Neural progenitor cell (in vitro differentiated cells): ENCODE measurements around the gene OPN1MW3. TPM values are rescaled to one million over a fixed set of nuclear protein-coding genes. Genes with fewer than 3 reads are reported as not detected.

ENCODE experiments used
- DNase-seq: peaks from one replicate; pipeline ENCODE4 v3.0.0-alpha.2; 2016; ENCODE audit warnings: low spot score
- H2AFZ ChIP-seq: fragments of 200-600 bp; sonication (generic); replicated peaks from 2 replicates; pipeline ENCODE4 v1.6.1; 2016; ENCODE audit warnings: antibody characterized with exemption
- H3F3A ChIP-seq: fragments of 200-600 bp; sonication (generic); 2 replicates; pipeline ENCODE4 v1.6.1; 2016; ENCODE audit warnings: antibody characterized with exemption, low read depth
- H3K27ac ChIP-seq: fragments of 200-600 bp; sonication (generic); 2 replicates; pipeline ENCODE4 v1.5.1; 2016; ENCODE audit warnings: mild to moderate bottlenecking
- H3K27me3 ChIP-seq: fragments of 200-600 bp; sonication (generic); 2 replicates; pipeline ENCODE4 v1.6.1; 2016; ENCODE audit warnings: mild to moderate bottlenecking, moderate library complexity
- H3K36me3 ChIP-seq: fragments of 200-600 bp; sonication (generic); 2 replicates; pipeline ENCODE4 v1.5.1; 2016
- H3K4me1 ChIP-seq: fragments of 200-600 bp; sonication (generic); 2 replicates; pipeline ENCODE4 v1.6.1; 2016; ENCODE audit warnings: mixed run types
- H3K4me2 ChIP-seq: fragments of 200-600 bp; sonication (generic); 2 replicates; pipeline ENCODE4 v1.6.1; 2016
- H3K4me3 ChIP-seq: fragments of 200-600 bp; sonication (generic); 2 replicates; pipeline ENCODE4 v1.5.1; 2016
- H3K79me2 ChIP-seq: fragments of 200-600 bp; sonication (generic); 2 replicates; pipeline ENCODE4 v1.6.1; 2016; ENCODE audit warnings: low read depth
- H3K9ac ChIP-seq: fragments of 200-600 bp; sonication (generic); 2 replicates; pipeline ENCODE4 v1.6.1; 2016
- H3K9me3 ChIP-seq: fragments of 200-600 bp; sonication (generic); 2 replicates; pipeline ENCODE4 v1.5.1; 2016; ENCODE audit warnings: low read depth
- H4K20me1 ChIP-seq: fragments of 200-600 bp; sonication (generic); 2 replicates; pipeline ENCODE4 v1.6.1; 2016; ENCODE audit warnings: low read depth
- H3K27ac Mint-ChIP-seq: 3 replicates; pipeline ENCODE4 v1.8.0; 2021; ENCODE audit warnings: mixed read lengths
- H3K27me3 Mint-ChIP-seq: 2 replicates; pipeline ENCODE4 v1.8.0; 2022; ENCODE audit warnings: low read depth, mild to moderate bottlenecking, inconsistent platforms, moderate library complexity, mixed read lengths; ENCODE audit not compliant: insufficient read depth
- H3K36me3 Mint-ChIP-seq: 3 replicates; pipeline ENCODE4 v1.8.0; 2021; ENCODE audit warnings: mixed read lengths
- H3K4me1 Mint-ChIP-seq: 3 replicates; pipeline ENCODE4 v1.8.0; 2021; ENCODE audit warnings: mixed read lengths
- H3K4me3 Mint-ChIP-seq: 3 replicates; pipeline ENCODE4 v1.8.0; 2021; ENCODE audit warnings: mild to moderate bottlenecking, moderate library complexity, mixed read lengths
- H3K9me3 Mint-ChIP-seq: 3 replicates; pipeline ENCODE4 v1.8.0; 2020; ENCODE audit warnings: mixed read lengths
- EZH2 ChIP-seq: fragments of 200-600 bp; sonication (generic); IDR thresholded peaks from 2 replicates; pipeline ENCODE4 v1.6.1; 2017; ENCODE audit warnings: antibody characterized with exemption, mild to moderate bottlenecking, moderate library complexity
- EZH2phosphoT487 ChIP-seq: fragments of 200-600 bp; sonication (generic); IDR thresholded peaks from 2 replicates; pipeline ENCODE4 v1.6.1; 2017; ENCODE audit warnings: antibody characterized with exemption
- total RNA-seq: library from RNA; depleted of rRNA; stranded (reverse); fragments of >200 nt; gene quantifications from 2 replicates; pipeline ENCODE4 v1.2.3, GENCODE V29; 2015; ENCODE audit warnings: low replicate concordance
- TF ChIP-seq, protein P1 (sequence below): fragments of 200-600 bp; sonication (generic); IDR thresholded peaks from 2 replicates; pipeline ENCODE4 v1.5.1; 2017; ENCODE audit warnings: antibody characterized with exemption, mild to moderate bottlenecking

The OPN1MW3 gene
- total RNA-seq, 1 donor from 2014 or later = not detected

DNA sequence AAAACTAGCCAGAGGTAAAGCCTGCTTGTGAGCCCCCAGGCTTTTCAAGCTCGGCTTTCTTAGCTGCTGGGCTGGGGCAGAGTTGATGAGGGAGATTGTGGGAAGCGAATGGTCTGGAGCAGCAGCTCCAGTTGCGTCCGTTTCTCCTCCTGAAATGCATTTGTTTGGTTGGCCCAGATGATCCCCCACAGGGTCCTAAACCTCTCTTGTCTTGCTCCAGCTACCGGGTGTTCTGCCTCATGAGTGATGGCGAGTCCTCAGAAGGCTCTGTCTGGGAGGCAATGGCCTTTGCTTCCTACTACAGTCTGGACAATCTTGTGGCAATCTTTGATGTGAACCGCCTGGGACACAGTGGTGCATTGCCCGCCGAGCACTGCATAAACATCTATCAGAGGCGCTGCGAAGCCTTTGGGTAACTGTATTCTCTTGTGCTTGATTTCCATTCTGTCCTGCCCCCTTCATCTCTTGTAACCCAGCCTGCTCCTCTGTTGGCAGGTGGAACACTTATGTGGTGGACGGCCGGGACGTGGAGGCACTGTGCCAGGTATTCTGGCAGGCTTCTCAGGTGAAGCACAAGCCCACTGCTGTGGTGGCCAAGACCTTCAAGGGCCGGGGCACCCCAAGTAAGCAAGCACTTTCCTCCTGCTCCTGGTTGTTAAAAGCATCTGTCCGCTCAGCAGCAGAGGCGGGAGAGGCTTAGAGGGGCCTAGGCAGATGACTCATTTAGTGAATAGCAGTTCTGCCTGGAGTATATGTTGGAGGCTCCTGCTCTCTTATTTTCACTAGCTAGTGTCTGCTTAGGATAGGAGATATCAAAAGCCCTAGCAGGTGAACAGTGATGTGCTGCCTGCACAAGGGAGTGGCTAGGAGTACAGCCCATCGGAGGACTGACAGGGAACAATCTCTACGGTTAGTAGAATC lies 53.5 kb downstream of the OPN1MW3 start:
- Mint-ChIP-seq H3K4me1 (peaks cover 2% of the 10 kb centered on the region), H3K27me3 (no peaks in the 10 kb centered on the region)

GRCh38 chrX:154312116-154312515 lies 54.7 kb downstream of the OPN1MW3 start:
- H3K4me3 Mint-ChIP-seq = no peak overlapping the region
- no peaks in the 10 kb centered on the region for H3K27me3 Mint-ChIP-seq
- no peak overlapping the region for H3K27ac Mint-ChIP-seq
- DNase-seq = no peak
- peaks cover 3% of the 10 kb centered on the region for H3K4me1 Mint-ChIP-seq
- Histone ChIP-seq H3K36me3 (no peaks in the 10 kb centered on the region), H3K27me3 (no peaks in the 10 kb centered on the region), H3K79me2 (no peaks in the 10 kb centered on the region), H3K4me1 (no peaks in the 10 kb centered on the region), H3K27ac (no peak overlapping the region), H3K4me3 (no peak overlapping the region), H3F3A (no peaks in the 10 kb centered on the region), H2AFZ (no peak overlapping the region), H4K20me1 (no peaks in the 10 kb centered on the region), H3K9me3 (no peaks in the 10 kb centered on the region), H3K9ac (no peak overlapping the region), H3K4me2 (no peak overlapping the region)
- H3K36me3 Mint-ChIP-seq = no peaks in the 10 kb centered on the region
- H3K9me3 Mint-ChIP-seq = peaks cover 14% of the 10 kb centered on the region
- TF ChIP-seq EZH2phosphoT487 = no peak
- TF ChIP-seq, protein P1, sequence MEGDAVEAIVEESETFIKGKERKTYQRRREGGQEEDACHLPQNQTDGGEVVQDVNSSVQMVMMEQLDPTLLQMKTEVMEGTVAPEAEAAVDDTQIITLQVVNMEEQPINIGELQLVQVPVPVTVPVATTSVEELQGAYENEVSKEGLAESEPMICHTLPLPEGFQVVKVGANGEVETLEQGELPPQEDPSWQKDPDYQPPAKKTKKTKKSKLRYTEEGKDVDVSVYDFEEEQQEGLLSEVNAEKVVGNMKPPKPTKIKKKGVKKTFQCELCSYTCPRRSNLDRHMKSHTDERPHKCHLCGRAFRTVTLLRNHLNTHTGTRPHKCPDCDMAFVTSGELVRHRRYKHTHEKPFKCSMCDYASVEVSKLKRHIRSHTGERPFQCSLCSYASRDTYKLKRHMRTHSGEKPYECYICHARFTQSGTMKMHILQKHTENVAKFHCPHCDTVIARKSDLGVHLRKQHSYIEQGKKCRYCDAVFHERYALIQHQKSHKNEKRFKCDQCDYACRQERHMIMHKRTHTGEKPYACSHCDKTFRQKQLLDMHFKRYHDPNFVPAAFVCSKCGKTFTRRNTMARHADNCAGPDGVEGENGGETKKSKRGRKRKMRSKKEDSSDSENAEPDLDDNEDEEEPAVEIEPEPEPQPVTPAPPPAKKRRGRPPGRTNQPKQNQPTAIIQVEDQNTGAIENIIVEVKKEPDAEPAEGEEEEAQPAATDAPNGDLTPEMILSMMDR = no peak
- TF ChIP-seq EZH2 = no peak

More for the DNA sequence above, 53.5 kb downstream of the OPN1MW3 start:
- Histone ChIP-seq H3K4me2 (no peak overlapping the region), H3K9me3 (no peaks in the 10 kb centered on the region), H4K20me1 (no peaks in the 10 kb centered on the region), H3K4me3 (no peak overlapping the region), H3K36me3 (no peaks in the 10 kb centered on the region), H3K27me3 (no peaks in the 10 kb centered on the region), H3K9ac (no peak overlapping the region), H3K27ac (no peak overlapping the region), H3F3A (no peaks in the 10 kb centered on the region), H3K79me2 (no peaks in the 10 kb centered on the region), H3K4me1 (no peaks in the 10 kb centered on the region), H2AFZ (no peak overlapping the region)
- Mint-ChIP-seq H3K36me3 (no peaks in the 10 kb centered on the region), H3K9me3 (peaks cover 15% of the 10 kb centered on the region), H3K4me3 (no peak overlapping the region), H3K27ac (peak overlapping the region; percentile 16)
- TF ChIP-seq EZH2 (no peak), EZH2phosphoT487 (no peak)
- DNase-seq = no peak

DNA sequence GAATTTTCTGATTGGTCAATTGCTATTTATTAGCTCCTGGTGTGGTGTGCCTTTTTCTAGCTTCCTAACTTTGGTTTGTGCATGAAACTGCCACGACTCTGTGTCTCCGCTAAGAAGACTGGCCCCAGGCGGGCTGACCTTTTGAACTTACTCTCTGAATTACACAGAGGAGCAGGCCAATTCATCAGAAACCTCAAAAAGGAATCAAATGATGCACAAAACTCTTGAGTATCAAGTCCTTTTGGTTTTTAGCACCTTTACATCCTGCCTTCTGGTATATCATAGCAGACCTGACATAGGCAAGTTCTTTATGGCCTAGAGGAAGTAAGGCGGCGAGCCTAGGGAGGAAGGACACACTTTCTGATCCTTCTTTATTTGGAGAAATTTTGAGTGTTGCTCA lies 55.8 kb downstream of the OPN1MW3 start:
- peaks cover 9% of the 10 kb centered on the region for H3K9me3 Mint-ChIP-seq
- Histone ChIP-seq H3K4me3 (no peak overlapping the region), H3K36me3 (no peaks in the 10 kb centered on the region), H3K27me3 (no peaks in the 10 kb centered on the region), H3F3A (no peaks in the 10 kb centered on the region), H3K27ac (no peak overlapping the region), H3K4me2 (no peak overlapping the region), H3K9ac (no peak overlapping the region), H4K20me1 (no peaks in the 10 kb centered on the region), H3K9me3 (no peaks in the 10 kb centered on the region), H2AFZ (no peak overlapping the region), H3K79me2 (no peaks in the 10 kb centered on the region), H3K4me1 (no peaks in the 10 kb centered on the region)
- DNase-seq = no peak
- H3K27ac Mint-ChIP-seq = no peak overlapping the region
- no peak overlapping the region for H3K4me3 Mint-ChIP-seq
- no peaks in the 10 kb centered on the region for H3K36me3 Mint-ChIP-seq
- TF ChIP-seq, protein P1 = no peak
- no peak for TF ChIP-seq EZH2phosphoT487
- TF ChIP-seq EZH2 = no peak
- H3K4me1 Mint-ChIP-seq = peaks cover 4% of the 10 kb centered on the region
- no peaks in the 10 kb centered on the region for H3K27me3 Mint-ChIP-seq

GRCh38 chrX:154315416-154315815 lies 58.0 kb downstream of the OPN1MW3 start:
- no peak overlapping the region for H2AFZ ChIP-seq
- H3K9me3 ChIP-seq = no peaks in the 10 kb centered on the region
- no peak overlapping the region for H3K27ac ChIP-seq
- no peak overlapping the region for H3K4me2 ChIP-seq
- Mint-ChIP-seq H3K27ac (no peak overlapping the region), H3K4me3 (no peak overlapping the region), H3K27me3 (no peaks in the 10 kb centered on the region), H3K4me1 (peaks cover 4% of the 10 kb centered on the region), H3K36me3 (no peaks in the 10 kb centered on the region), H3K9me3 (peaks cover 14% of the 10 kb centered on the region)
- H3K4me3 ChIP-seq = no peak overlapping the region
- no peaks in the 10 kb centered on the region for H3K4me1 ChIP-seq
- no peaks in the 10 kb centered on the region for H4K20me1 ChIP-seq
- H3K27me3 ChIP-seq = no peaks in the 10 kb centered on the region
- DNase-seq = no peak
- no peak overlapping the region for H3K9ac ChIP-seq
- H3K36me3 ChIP-seq = no peaks in the 10 kb centered on the region
- H3K79me2 ChIP-seq = no peaks in the 10 kb centered on the region
- no peak for TF ChIP-seq EZH2phosphoT487
- TF ChIP-seq, protein P1 = no peak
- TF ChIP-seq EZH2 = no peak
- H3F3A ChIP-seq = no peaks in the 10 kb centered on the region
